ENCODE measurements around the gene PDCD7.

DNA sequence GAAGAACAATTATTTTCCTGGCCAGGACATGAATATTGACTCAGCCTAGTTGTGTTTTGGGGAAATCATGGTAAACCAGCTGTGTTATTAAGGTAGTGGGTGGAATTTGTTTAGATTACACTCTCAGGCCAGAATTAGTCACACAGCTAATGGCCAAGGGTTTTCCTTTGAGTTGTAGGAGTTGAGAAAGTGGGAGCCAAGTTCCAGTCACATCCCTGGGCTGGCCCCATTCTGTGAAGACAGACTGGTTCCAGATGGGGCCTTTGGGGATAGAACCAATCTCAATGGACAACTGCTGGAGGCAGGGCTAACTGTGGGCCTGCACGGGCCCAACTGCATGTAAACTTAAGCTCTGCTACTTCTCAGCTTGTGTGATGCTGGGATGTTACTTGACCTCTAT, 64.4 kb downstream of the PDCD7 start:
- TF ChIP-seq CTCF (CRISPR knock-in tag; IDR thresholded peaks at IDR 0.05), result no peak
- TF ChIP-seq, protein P1, sequence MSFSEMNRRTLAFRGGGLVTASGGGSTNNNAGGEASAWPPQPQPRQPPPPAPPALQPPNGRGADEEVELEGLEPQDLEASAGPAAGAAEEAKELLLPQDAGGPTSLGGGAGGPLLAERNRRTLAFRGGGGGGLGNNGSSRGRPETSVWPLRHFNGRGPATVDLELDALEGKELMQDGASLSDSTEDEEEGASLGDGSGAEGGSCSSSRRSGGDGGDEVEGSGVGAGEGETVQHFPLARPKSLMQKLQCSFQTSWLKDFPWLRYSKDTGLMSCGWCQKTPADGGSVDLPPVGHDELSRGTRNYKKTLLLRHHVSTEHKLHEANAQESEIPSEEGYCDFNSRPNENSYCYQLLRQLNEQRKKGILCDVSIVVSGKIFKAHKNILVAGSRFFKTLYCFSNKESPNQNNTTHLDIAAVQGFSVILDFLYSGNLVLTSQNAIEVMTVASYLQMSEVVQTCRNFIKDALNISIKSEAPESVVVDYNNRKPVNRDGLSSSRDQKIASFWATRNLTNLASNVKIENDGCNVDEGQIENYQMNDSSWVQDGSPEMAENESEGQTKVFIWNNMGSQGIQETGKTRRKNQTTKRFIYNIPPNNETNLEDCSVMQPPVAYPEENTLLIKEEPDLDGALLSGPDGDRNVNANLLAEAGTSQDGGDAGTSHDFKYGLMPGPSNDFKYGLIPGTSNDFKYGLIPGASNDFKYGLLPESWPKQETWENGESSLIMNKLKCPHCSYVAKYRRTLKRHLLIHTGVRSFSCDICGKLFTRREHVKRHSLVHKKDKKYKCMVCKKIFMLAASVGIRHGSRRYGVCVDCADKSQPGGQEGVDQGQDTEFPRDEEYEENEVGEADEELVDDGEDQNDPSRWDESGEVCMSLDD (CRISPR knock-in tag; IDR thresholded peaks at IDR 0.05; ENCODE audit: borderline replicate concordance), result no peak
- TF ChIP-seq CREM (IDR thresholded peaks at IDR 0.05), result no peak
- no peak for TF ChIP-seq CREM (CRISPR knock-in tag; IDR thresholded peaks at IDR 0.05)
- no peak for TF ChIP-seq MAZ (IDR thresholded peaks at IDR 0.05; ENCODE audit: borderline replicate concordance, low read depth, low read length)
- TF ChIP-seq MAZ (CRISPR knock-in tag; IDR thresholded peaks at IDR 0.05; ENCODE audit: low read depth), result no peak
- no peak for TF ChIP-seq RNF2 (conservative IDR thresholded peaks at IDR 0.05; ENCODE audit: low read depth)
- no peak for TF ChIP-seq RBM22 (optimal IDR thresholded peaks at IDR 0.05; ENCODE audit: low read length)
- no peak for TF ChIP-seq REST (IDR thresholded peaks at IDR 0.05; ENCODE audit: borderline replicate concordance in 1 of 2, low read depth in 1 of 2, low read length in 2 of 2)
- no peak for TF ChIP-seq MYC (CRISPR knock-in tag; IDR thresholded peaks at IDR 0.05; ENCODE audit: borderline replicate concordance)
- no peak for TF ChIP-seq ZBTB21 (CRISPR knock-in tag; IDR thresholded peaks at IDR 0.05)
- TF ChIP-seq CEBPG (CRISPR knock-in tag; IDR thresholded peaks at IDR 0.05), result no peak
- TF ChIP-seq POLR2A (IDR thresholded peaks at IDR 0.05; ENCODE audit: insufficient read depth in 1 of 2, low read depth in 2 of 2, low read length in 2 of 2), result no peak
- TF ChIP-seq REPIN1 (CRISPR knock-in tag; IDR thresholded peaks at IDR 0.05; ENCODE audit: borderline replicate concordance, low read depth), result no peak

Measured in HepG2 (cell line).